UCSD-AML1 (cell line): ENCODE data around the gene HMGN1.
"Not testable (repeated sequence)": the region's sequence is repeated elsewhere in the genome, so short reads cannot be mapped to it uniquely, and the experiment has no call there.

Source experiments
- DNase-seq: peaks from one replicate; lab custom pipeline; 2025; ENCODE audit not compliant: unreplicated experiment; lab: John Stamatoyannopoulos, UW

The HMGN1 gene

GRCh38 chr21:39369896-39370288 is 21.0 kb upstream of the HMGN1 start:
- not testable (repeated sequence) for DNase-seq

- DNase-seq, result no peak
Observed at GRCh38 chr21:39367783-39368182, 18.9 kb upstream of the HMGN1 start.

- DNase-seq, result no peak
Observed at GRCh38 chr21:39366563-39366962, 17.7 kb upstream of the HMGN1 start.

GRCh38 chr21:39364949-39365348 is 16.1 kb upstream of the HMGN1 start:
- DNase-seq, result no peak

- DNase-seq, result no peak
Observed at GRCh38 chr21:39363607-39364555, 15.0 kb upstream of the HMGN1 start.

GRCh38 chr21:39362733-39363132 is 13.8 kb upstream of the HMGN1 start:
- no peak for DNase-seq

GRCh38 chr21:39359382-39359781 is 10.5 kb upstream of the HMGN1 start:
- DNase-seq, result no peak

GRCh38 chr21:39353295-39353694 is 4.4 kb upstream of the HMGN1 start:
- no peak for DNase-seq

GRCh38 chr21:39350094-39351005 is 1.5 kb upstream of the HMGN1 start:
- no peak for DNase-seq

- peak; percentile 97 for DNase-seq
Observed at GRCh38 chr21:39349211-39350093, 564 bp upstream of the HMGN1 start.

GRCh38 chr21:39348040-39348354 is 891 bp downstream of the HMGN1 start:
- no peak for DNase-seq

- DNase-seq, result no peak
Observed at GRCh38 chr21:39347537-39347936, 1.4 kb downstream of the HMGN1 start.

- no peak for DNase-seq
Observed at GRCh38 chr21:39346671-39347331, 2.1 kb downstream of the HMGN1 start.

- no peak for DNase-seq
Observed at GRCh38 chr21:39346206-39346605, 2.7 kb downstream of the HMGN1 start.

GRCh38 chr21:39345440-39345839 is 3.4 kb downstream of the HMGN1 start:
- no peak for DNase-seq

GRCh38 chr21:39344848-39345247 is 4.0 kb downstream of the HMGN1 start:
- DNase-seq, result no peak

GRCh38 chr21:39341249-39341923 is 7.5 kb downstream of the HMGN1 start:
- DNase-seq, result no peak

GRCh38 chr21:39340687-39341086 is 8.2 kb downstream of the HMGN1 start:
- no peak for DNase-seq

- no peak for DNase-seq
Observed at GRCh38 chr21:39339231-39339630, 9.7 kb downstream of the HMGN1 start.

GRCh38 chr21:39336457-39337008 is 12.4 kb downstream of the HMGN1 start:
- DNase-seq, result no peak
